GM23338 (cell line): ENCODE measurements around the gene IGSF9B. TPM values are rescaled to one million over a fixed set of nuclear protein-coding genes. Genes with fewer than 3 reads are reported as not detected.

Experiments used
- ATAC-seq: fragments of 200-7000 bp; cut with Tn5 transposase; 3 replicates; pipeline ENCODE4 v1.9.1; 2020
- DNase-seq: peaks from one replicate; pipeline ENCODE4 v3.0.0-alpha.2; 2015; ENCODE audit warnings: low spot score
- H2AFZ ChIP-seq: fragments of 200-600 bp; sonication (generic); 2 replicates; pipeline ENCODE4 v1.8.0; 2016; ENCODE audit warnings: antibody characterized with exemption, mild to moderate bottlenecking, moderate library complexity
- H3F3A ChIP-seq: fragments of 200-600 bp; sonication (generic); replicated peaks from 2 replicates; pipeline ENCODE4 v1.8.0; 2017; ENCODE audit warnings: antibody characterized with exemption, mixed run types, low read depth
- H3K27ac ChIP-seq: fragments of 200-600 bp; sonication (generic); 2 replicates; pipeline ENCODE4 v1.6.1; 2016; ENCODE audit warnings: low read depth
- H3K27me3 ChIP-seq: fragments of 200-600 bp; sonication (generic); 2 replicates; pipeline ENCODE4 v1.8.0; 2016; ENCODE audit warnings: mild to moderate bottlenecking, mixed run types, moderate library complexity; ENCODE audit not compliant: insufficient read depth
- H3K36me3 ChIP-seq: fragments of 200-600 bp; sonication (generic); 2 replicates; pipeline ENCODE4 v1.8.0; 2016; ENCODE audit warnings: mild to moderate bottlenecking; ENCODE audit not compliant: insufficient read depth
- H3K4me1 ChIP-seq: fragments of 200-600 bp; sonication (generic); 2 replicates; pipeline ENCODE4 v1.8.0; 2016; ENCODE audit warnings: mild to moderate bottlenecking, moderate library complexity; ENCODE audit not compliant: insufficient read depth
- H3K4me2 ChIP-seq: fragments of 200-600 bp; sonication (generic); 2 replicates; pipeline ENCODE4 v1.7.1; 2017; ENCODE audit warnings: mixed run types
- H3K4me3 ChIP-seq: fragments of 200-600 bp; sonication (generic); 2 replicates; pipeline ENCODE4 v1.6.1; 2016; ENCODE audit warnings: mixed run types
- H3K79me2 ChIP-seq: fragments of 200-600 bp; sonication (generic); replicated peaks from 2 replicates; pipeline ENCODE4 v1.8.0; 2017; ENCODE audit warnings: mild to moderate bottlenecking; ENCODE audit not compliant: insufficient read depth
- H3K9me2 ChIP-seq: fragments of 200-600 bp; sonication (generic); 2 replicates; pipeline ENCODE4 v1.8.0; 2017; ENCODE audit not compliant: insufficient read depth
- H4K20me1 ChIP-seq: fragments of 200-600 bp; sonication (generic); replicated peaks from 2 replicates; pipeline ENCODE4 v1.8.0; 2017; ENCODE audit warnings: mild to moderate bottlenecking; ENCODE audit not compliant: insufficient read depth
- H3K27ac Mint-ChIP-seq: 2 replicates; pipeline ENCODE4 v1.8.0; 2020; ENCODE audit warnings: inconsistent platforms, mild to moderate bottlenecking, moderate library complexity, mixed read lengths
- H3K27me3 Mint-ChIP-seq: 3 replicates; pipeline ENCODE4 v1.8.0; 2022; ENCODE audit warnings: low read depth, mild to moderate bottlenecking, moderate library complexity, mixed read lengths, inconsistent platforms; ENCODE audit not compliant: insufficient read depth, poor library complexity
- H3K36me3 Mint-ChIP-seq: 3 replicates; pipeline ENCODE4 v1.8.0; 2021; ENCODE audit warnings: low read depth, mild to moderate bottlenecking, inconsistent platforms, moderate library complexity, mixed read lengths
- H3K4me1 Mint-ChIP-seq: 3 replicates; pipeline ENCODE4 v1.8.0; 2020; ENCODE audit warnings: mild to moderate bottlenecking, inconsistent platforms, mixed read lengths
- H3K4me3 Mint-ChIP-seq: 3 replicates; pipeline ENCODE4 v1.8.0; 2021; ENCODE audit warnings: moderate library complexity, mild to moderate bottlenecking, inconsistent platforms, mixed read lengths
- H3K9me3 Mint-ChIP-seq: 3 replicates; pipeline ENCODE4 v1.8.0; 2020; ENCODE audit warnings: moderate library complexity, mild to moderate bottlenecking, inconsistent platforms, mixed read lengths
- CREB1 ChIP-seq: fragments of 250-450 bp; sonication (Bioruptor Pico); IDR thresholded peaks from 2 replicates; pipeline ENCODE4 v1.5.0; 2020; ENCODE audit warnings: low read depth, mild to moderate bottlenecking, moderate library complexity
- EZH2 ChIP-seq: fragments of 200-600 bp; sonication (generic); IDR thresholded peaks from one replicate; pipeline ENCODE4 v1.8.0; 2017; ENCODE audit warnings: antibody characterized with exemption, mild to moderate bottlenecking, low read depth; ENCODE audit not compliant: unreplicated experiment
- EZH2phosphoT487 ChIP-seq: fragments of 200-600 bp; sonication (generic); IDR thresholded peaks from one replicate; pipeline ENCODE4 v1.8.1; 2018; ENCODE audit warnings: antibody characterized with exemption; ENCODE audit not compliant: unreplicated experiment
- JUNB ChIP-seq: IDR thresholded peaks from one replicate; pipeline ENCODE4 v1.6.1; 2016; ENCODE audit warnings: antibody characterized with exemption; ENCODE audit not compliant: unreplicated experiment
- NANOG ChIP-seq: IDR thresholded peaks from 2 replicates; pipeline ENCODE4 v1.6.1; 2016; ENCODE audit warnings: antibody characterized with exemption, borderline replicate concordance
- POLR2AphosphoS5 ChIP-seq: IDR thresholded peaks from 2 replicates; pipeline ENCODE4 v1.6.1; 2016; ENCODE audit warnings: antibody characterized with exemption, low read depth
- STAT1 ChIP-seq: IDR thresholded peaks from one replicate; pipeline ENCODE4 v1.6.1; 2016; ENCODE audit warnings: antibody characterized with exemption; ENCODE audit not compliant: unreplicated experiment
- ZNF114 ChIP-seq: fragments of 250-450 bp; sonication (Bioruptor Pico); IDR thresholded peaks from 2 replicates; pipeline ENCODE4 v1.5.0; 2020; ENCODE audit warnings: mild to moderate bottlenecking, moderate library complexity
- ZNF331 ChIP-seq: fragments of 250-450 bp; sonication (Bioruptor Pico); IDR thresholded peaks from 2 replicates; pipeline ENCODE4 v1.5.0; 2020; ENCODE audit warnings: low read depth, mild to moderate bottlenecking, moderate library complexity
- polyA plus RNA-seq: library from polyadenylated mRNA; unstranded; fragments of >200 nt; fragmentation: Nextera tagmentation; extraction: Ambion mirVana; gene quantifications from 2 replicates; pipeline ENCODE4 v1.2.1, GENCODE V29; 2016
- total RNA-seq: library from RNA; depleted of rRNA; stranded (reverse); fragments of >200 nt; shearing (Covaris generic); gene quantifications from 2 replicates; pipeline ENCODE4 v1.2.3, GENCODE V29; 2014
- TF ChIP-seq, protein P1 (sequence below), 2 experiments: fragments of 200-600 bp in 1 of 2; sonication (generic) in 1 of 2; conservative IDR thresholded peaks; 2 replicates each; pipeline versions ENCODE4 v1.5.1 to v1.6.1; 2016 to 2017; ENCODE audit warnings: antibody characterized with exemption in 2 of 2, low read depth in 2 of 2, mild to moderate bottlenecking in 2 of 2, moderate library complexity in 1 of 2
- TF ChIP-seq, protein P2 (sequence below): IDR thresholded peaks from one replicate; pipeline ENCODE4 v1.6.1; 2018; ENCODE audit warnings: antibody characterized with exemption; ENCODE audit not compliant: unreplicated experiment
- TF ChIP-seq, protein P3 (sequence below): IDR thresholded peaks from 2 replicates; pipeline ENCODE4 v1.6.1; 2016; ENCODE audit warnings: antibody characterized with exemption
- TF ChIP-seq, protein P4 (sequence below): fragments of 250-450 bp; sonication (Bioruptor Pico); IDR thresholded peaks from 2 replicates; pipeline ENCODE4 v1.5.0; 2020; ENCODE audit warnings: mild to moderate bottlenecking, moderate library complexity

The IGSF9B gene
- total and polyA plus RNA-seq, 2 experiments from 2014 or later, result 8.7 to 51.2 TPM

DNA sequence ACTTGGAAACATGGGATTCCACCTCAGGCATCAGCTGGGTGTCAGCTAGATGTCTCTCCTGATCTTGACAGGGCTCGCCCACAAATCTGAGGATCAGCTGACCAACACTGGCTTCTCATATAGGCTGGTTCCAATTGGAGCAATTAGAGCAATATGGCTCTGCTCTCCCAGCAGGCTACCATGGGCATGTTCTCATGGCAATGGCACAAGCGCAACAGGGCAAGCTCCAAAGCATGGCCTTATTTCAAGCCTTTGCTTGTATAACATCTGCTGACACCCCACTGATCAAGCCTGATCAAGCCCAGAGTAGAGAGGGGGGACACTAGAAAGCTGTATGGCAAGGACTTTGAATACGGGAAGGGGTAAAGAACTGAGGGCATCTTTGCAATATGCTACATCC is 70.7 kb downstream of the IGSF9B start:
- H3K27me3 Mint-ChIP-seq, result peaks cover 7% of the 10 kb centered on the region
- peaks cover 11% of the 10 kb centered on the region for H3K9me2 ChIP-seq
- no peaks in the 10 kb centered on the region for H3K36me3 ChIP-seq
- ATAC-seq (no peak), DNase-seq (no peak)
- H3K4me1 ChIP-seq, result no peaks in the 10 kb centered on the region
- peaks cover 13% of the 10 kb centered on the region; the same call in 1 of the 3 replicates for H3K9me3 Mint-ChIP-seq
- no peak overlapping the region for H3K27ac Mint-ChIP-seq
- H4K20me1 ChIP-seq, result no peaks in the 10 kb centered on the region
- H3K4me3 Mint-ChIP-seq, result no peak overlapping the region
- H2AFZ ChIP-seq, result no peak overlapping the region
- no peaks in the 10 kb centered on the region for H3K4me1 Mint-ChIP-seq
- no peaks in the 10 kb centered on the region for H3K27me3 ChIP-seq
- no peaks in the 10 kb centered on the region for H3K36me3 Mint-ChIP-seq
- H3K4me2 ChIP-seq, result no peak overlapping the region
- H3K79me2 ChIP-seq, result no peaks in the 10 kb centered on the region
- H3F3A ChIP-seq, result no peaks in the 10 kb centered on the region
- H3K4me3 ChIP-seq, result no peak overlapping the region
- TF ChIP-seq POLR2AphosphoS5 (no peak), STAT1 (no peak), CREB1 (CRISPR knock-in tag) (no peak), NANOG (no peak), EZH2 (no peak), JUNB (no peak), EZH2phosphoT487 (no peak), ZNF331 (no peak), ZNF114 (CRISPR knock-in tag) (no peak)
- TF ChIP-seq, protein P1, sequence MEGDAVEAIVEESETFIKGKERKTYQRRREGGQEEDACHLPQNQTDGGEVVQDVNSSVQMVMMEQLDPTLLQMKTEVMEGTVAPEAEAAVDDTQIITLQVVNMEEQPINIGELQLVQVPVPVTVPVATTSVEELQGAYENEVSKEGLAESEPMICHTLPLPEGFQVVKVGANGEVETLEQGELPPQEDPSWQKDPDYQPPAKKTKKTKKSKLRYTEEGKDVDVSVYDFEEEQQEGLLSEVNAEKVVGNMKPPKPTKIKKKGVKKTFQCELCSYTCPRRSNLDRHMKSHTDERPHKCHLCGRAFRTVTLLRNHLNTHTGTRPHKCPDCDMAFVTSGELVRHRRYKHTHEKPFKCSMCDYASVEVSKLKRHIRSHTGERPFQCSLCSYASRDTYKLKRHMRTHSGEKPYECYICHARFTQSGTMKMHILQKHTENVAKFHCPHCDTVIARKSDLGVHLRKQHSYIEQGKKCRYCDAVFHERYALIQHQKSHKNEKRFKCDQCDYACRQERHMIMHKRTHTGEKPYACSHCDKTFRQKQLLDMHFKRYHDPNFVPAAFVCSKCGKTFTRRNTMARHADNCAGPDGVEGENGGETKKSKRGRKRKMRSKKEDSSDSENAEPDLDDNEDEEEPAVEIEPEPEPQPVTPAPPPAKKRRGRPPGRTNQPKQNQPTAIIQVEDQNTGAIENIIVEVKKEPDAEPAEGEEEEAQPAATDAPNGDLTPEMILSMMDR (conservative IDR thresholded peaks at IDR 0.05; ENCODE audit: low read depth in 2 of 2), result no peak
- TF ChIP-seq, protein P2, sequence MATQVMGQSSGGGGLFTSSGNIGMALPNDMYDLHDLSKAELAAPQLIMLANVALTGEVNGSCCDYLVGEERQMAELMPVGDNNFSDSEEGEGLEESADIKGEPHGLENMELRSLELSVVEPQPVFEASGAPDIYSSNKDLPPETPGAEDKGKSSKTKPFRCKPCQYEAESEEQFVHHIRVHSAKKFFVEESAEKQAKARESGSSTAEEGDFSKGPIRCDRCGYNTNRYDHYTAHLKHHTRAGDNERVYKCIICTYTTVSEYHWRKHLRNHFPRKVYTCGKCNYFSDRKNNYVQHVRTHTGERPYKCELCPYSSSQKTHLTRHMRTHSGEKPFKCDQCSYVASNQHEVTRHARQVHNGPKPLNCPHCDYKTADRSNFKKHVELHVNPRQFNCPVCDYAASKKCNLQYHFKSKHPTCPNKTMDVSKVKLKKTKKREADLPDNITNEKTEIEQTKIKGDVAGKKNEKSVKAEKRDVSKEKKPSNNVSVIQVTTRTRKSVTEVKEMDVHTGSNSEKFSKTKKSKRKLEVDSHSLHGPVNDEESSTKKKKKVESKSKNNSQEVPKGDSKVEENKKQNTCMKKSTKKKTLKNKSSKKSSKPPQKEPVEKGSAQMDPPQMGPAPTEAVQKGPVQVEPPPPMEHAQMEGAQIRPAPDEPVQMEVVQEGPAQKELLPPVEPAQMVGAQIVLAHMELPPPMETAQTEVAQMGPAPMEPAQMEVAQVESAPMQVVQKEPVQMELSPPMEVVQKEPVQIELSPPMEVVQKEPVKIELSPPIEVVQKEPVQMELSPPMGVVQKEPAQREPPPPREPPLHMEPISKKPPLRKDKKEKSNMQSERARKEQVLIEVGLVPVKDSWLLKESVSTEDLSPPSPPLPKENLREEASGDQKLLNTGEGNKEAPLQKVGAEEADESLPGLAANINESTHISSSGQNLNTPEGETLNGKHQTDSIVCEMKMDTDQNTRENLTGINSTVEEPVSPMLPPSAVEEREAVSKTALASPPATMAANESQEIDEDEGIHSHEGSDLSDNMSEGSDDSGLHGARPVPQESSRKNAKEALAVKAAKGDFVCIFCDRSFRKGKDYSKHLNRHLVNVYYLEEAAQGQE, result no peak
- TF ChIP-seq, protein P3, sequence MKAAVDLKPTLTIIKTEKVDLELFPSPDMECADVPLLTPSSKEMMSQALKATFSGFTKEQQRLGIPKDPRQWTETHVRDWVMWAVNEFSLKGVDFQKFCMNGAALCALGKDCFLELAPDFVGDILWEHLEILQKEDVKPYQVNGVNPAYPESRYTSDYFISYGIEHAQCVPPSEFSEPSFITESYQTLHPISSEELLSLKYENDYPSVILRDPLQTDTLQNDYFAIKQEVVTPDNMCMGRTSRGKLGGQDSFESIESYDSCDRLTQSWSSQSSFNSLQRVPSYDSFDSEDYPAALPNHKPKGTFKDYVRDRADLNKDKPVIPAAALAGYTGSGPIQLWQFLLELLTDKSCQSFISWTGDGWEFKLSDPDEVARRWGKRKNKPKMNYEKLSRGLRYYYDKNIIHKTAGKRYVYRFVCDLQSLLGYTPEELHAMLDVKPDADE, result no peak
- TF ChIP-seq, protein P4, sequence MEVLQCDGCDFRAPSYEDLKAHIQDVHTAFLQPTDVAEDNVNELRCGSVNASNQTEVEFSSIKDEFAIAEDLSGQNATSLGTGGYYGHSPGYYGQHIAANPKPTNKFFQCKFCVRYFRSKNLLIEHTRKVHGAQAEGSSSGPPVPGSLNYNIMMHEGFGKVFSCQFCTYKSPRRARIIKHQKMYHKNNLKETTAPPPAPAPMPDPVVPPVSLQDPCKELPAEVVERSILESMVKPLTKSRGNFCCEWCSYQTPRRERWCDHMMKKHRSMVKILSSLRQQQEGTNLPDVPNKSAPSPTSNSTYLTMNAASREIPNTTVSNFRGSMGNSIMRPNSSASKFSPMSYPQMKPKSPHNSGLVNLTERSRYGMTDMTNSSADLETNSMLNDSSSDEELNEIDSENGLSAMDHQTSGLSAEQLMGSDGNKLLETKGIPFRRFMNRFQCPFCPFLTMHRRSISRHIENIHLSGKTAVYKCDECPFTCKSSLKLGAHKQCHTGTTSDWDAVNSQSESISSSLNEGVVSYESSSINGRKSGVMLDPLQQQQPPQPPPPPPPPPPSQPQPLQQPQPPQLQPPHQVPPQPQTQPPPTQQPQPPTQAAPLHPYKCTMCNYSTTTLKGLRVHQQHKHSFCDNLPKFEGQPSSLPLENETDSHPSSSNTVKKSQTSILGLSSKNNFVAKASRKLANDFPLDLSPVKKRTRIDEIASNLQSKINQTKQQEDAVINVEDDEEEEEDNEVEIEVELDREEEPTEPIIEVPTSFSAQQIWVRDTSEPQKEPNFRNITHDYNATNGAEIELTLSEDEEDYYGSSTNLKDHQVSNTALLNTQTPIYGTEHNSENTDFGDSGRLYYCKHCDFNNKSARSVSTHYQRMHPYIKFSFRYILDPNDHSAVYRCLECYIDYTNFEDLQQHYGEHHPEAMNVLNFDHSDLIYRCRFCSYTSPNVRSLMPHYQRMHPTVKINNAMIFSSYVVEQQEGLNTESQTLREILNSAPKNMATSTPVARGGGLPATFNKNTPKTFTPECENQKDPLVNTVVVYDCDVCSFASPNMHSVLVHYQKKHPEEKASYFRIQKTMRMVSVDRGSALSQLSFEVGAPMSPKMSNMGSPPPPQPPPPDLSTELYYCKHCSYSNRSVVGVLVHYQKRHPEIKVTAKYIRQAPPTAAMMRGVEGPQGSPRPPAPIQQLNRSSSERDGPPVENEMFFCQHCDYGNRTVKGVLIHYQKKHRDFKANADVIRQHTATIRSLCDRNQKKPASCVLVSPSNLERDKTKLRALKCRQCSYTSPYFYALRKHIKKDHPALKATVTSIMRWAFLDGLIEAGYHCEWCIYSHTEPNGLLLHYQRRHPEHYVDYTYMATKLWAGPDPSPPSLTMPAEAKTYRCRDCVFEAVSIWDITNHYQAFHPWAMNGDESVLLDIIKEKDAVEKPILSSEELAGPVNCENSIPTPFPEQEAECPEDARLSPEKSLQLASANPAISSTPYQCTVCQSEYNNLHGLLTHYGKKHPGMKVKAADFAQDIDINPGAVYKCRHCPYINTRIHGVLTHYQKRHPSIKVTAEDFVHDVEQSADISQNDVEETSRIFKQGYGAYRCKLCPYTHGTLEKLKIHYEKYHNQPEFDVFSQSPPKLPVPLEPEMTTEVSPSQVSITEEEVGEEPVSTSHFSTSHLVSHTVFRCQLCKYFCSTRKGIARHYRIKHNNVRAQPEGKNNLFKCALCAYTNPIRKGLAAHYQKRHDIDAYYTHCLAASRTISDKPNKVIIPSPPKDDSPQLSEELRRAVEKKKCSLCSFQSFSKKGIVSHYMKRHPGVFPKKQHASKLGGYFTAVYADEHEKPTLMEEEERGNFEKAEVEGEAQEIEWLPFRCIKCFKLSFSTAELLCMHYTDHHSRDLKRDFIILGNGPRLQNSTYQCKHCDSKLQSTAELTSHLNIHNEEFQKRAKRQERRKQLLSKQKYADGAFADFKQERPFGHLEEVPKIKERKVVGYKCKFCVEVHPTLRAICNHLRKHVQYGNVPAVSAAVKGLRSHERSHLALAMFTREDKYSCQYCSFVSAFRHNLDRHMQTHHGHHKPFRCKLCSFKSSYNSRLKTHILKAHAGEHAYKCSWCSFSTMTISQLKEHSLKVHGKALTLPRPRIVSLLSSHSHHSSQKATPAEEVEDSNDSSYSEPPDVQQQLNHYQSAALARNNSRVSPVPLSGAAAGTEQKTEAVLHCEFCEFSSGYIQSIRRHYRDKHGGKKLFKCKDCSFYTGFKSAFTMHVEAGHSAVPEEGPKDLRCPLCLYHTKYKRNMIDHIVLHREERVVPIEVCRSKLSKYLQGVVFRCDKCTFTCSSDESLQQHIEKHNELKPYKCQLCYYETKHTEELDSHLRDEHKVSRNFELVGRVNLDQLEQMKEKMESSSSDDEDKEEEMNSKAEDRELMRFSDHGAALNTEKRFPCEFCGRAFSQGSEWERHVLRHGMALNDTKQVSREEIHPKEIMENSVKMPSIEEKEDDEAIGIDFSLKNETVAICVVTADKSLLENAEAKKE, result no peak
- no peak overlapping the region for H3K27ac ChIP-seq
